ENCODE results near the gene GRID1. TPM values are rescaled to one million over a fixed set of nuclear protein-coding genes. Genes with fewer than 3 reads are reported as not detected.

Gene GRID1
- total and polyA plus RNA-seq, 5 donors from 2014 or later, result not detected

DNA sequence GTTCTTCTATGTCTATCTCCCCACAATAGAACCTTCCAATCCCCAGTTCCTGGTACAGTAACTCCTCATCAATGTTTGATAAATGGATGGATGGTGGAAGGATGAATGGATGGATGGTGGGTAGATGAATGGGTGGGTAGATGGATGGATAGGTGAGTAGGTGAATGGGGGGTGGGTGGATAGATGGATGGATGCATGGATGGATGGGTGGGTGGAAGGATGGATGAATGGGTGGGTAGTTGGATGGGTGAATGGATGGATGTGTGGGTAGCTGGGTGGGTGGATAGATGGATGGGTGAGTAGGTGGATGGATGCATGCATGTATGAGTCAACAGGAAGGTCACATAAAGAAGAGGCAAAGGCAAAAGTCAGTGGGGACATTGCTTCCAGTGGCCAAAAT lies 116.8 kb downstream of the GRID1 start:
- no peaks in the 10 kb centered on the region for H3K36me3 Mint-ChIP-seq
- H3K27me3 Mint-ChIP-seq, result peaks cover 5% of the 10 kb centered on the region
- no peaks in the 10 kb centered on the region for H3K4me1 ChIP-seq (ENCODE audit: control insufficient read depth, insufficient read depth, low read length, poor library complexity, severe bottlenecking)
- H3K9me3 ChIP-seq (ENCODE audit: control insufficient read depth in 2 of 2, low read length in 2 of 2), result no peaks in the 10 kb centered on the region
- no peaks in the 10 kb centered on the region for H3K36me3 ChIP-seq (ENCODE audit: control insufficient read depth, insufficient read depth, low read length)
- no peak overlapping the region for H3K27ac ChIP-seq (ENCODE audit: insufficient read depth, low read length, poor library complexity, severe bottlenecking)
- H3K27ac Mint-ChIP-seq, result no peak overlapping the region
- DNase-seq (no peak), ATAC-seq (ENCODE audit: low read depth in 2 of 2) (no peak)
- H3K9me3 Mint-ChIP-seq, result peaks cover 0 to 7% (median 2%) of the 10 kb centered on the region in 7 donors
- H3K27me3 ChIP-seq (ENCODE audit: control insufficient read depth, insufficient read depth, low read length), result no peaks in the 10 kb centered on the region
- no peak overlapping the region for H3K4me3 ChIP-seq (ENCODE audit: low read depth, low read length)
- H3K4me1 Mint-ChIP-seq, result no peaks in the 10 kb centered on the region
- H3K4me3 Mint-ChIP-seq, result no peak overlapping the region

DNA sequence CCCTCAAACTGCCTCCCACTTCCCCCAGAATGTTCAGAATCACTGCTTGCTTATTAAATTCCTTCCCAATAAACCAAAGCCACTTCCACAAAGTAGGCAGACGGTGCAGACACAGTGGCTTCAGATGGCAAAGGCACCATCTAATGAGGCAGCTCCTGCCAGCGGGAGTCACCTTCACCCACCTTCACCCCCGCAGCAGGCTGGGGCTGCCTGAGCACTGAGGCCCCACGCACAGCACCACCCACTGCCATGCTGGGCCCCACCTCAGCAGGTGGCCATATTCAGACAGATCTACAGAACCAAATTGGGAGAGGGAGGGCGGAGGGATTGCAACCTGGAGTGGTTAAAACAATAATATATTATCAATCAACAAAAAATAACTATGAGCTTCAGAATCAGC lies 118.5 kb downstream of the GRID1 start:
- no peak overlapping the region for H3K4me3 Mint-ChIP-seq
- Histone ChIP-seq H3K4me3 (ENCODE audit: low read depth, low read length) (no peak overlapping the region), H3K4me1 (ENCODE audit: control insufficient read depth, insufficient read depth, low read length, poor library complexity, severe bottlenecking) (no peaks in the 10 kb centered on the region), H3K36me3 (ENCODE audit: control insufficient read depth, insufficient read depth, low read length) (no peaks in the 10 kb centered on the region), H3K9me3 (ENCODE audit: control insufficient read depth in 2 of 2, low read length in 2 of 2) (no peaks in the 10 kb centered on the region), H3K27ac (ENCODE audit: insufficient read depth, low read length, poor library complexity, severe bottlenecking) (no peak overlapping the region), H3K27me3 (ENCODE audit: control insufficient read depth, insufficient read depth, low read length) (no peaks in the 10 kb centered on the region)
- no peaks in the 10 kb centered on the region for H3K36me3 Mint-ChIP-seq
- DNase-seq (no peak), ATAC-seq (ENCODE audit: low read depth in 2 of 2) (no peak)
- H3K9me3 Mint-ChIP-seq, result peaks cover 0 to 7% (median 2%) of the 10 kb centered on the region in 7 donors
- no peak overlapping the region for H3K27ac Mint-ChIP-seq
- H3K27me3 Mint-ChIP-seq, result no peaks in the 10 kb centered on the region
- no peaks in the 10 kb centered on the region for H3K4me1 Mint-ChIP-seq

DNA sequence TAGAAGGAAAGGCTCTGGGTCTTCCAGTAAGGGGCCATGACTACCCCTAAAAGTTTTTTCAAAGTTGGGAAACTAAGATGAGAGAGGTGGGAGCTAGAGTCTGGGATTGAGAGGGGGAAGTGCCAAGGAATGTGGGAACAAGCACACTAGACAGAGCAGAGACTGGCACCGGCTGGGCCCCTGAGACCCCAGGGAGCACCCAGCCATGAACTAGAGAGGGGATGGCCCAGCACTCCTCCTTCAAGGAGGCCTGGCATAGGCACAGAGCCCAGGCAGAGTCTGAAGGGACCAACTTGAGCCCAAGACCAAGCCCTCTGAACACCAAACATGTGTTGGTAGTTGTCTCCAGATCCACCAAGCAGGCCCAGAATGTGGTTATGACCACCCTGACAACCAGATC lies 119.0 kb downstream of the GRID1 start:
- Mint-ChIP-seq H3K4me3 (no peak overlapping the region), H3K9me3 (peaks cover 0 to 9% (median 2%) of the 10 kb centered on the region in 7 donors), H3K27ac (no peak overlapping the region)

DNA sequence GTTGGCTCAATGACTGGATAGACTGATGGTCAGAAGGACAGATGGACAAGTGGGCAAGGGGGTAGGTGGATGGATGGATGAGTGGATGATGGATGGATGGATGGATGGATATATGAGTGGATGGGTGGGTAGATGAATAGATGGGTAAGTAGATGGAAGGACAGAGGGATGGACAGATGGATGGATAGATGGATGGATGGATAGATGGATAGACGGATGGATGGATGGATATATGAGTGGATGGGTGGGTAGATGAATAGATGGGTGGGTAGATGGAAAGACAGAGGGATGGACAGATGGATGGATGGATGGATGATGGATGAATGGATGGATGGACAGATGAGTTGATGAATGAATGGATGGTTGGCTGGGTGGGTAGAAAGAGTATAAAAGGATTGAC lies 119.5 kb downstream of the GRID1 start:
- H3K9me3 ChIP-seq (ENCODE audit: control insufficient read depth in 2 of 2, low read length in 2 of 2), result no peaks in the 10 kb centered on the region
- no peak overlapping the region for H3K27ac Mint-ChIP-seq
- no peaks in the 10 kb centered on the region for H3K4me1 Mint-ChIP-seq
- H3K27ac ChIP-seq (ENCODE audit: insufficient read depth, low read length, poor library complexity, severe bottlenecking), result no peak overlapping the region
- H3K27me3 ChIP-seq (ENCODE audit: control insufficient read depth, insufficient read depth, low read length), result no peaks in the 10 kb centered on the region
- H3K9me3 Mint-ChIP-seq, result peaks cover 0 to 9% (median 2%) of the 10 kb centered on the region in 7 donors
- no peaks in the 10 kb centered on the region for H3K36me3 Mint-ChIP-seq
- no peaks in the 10 kb centered on the region for H3K36me3 ChIP-seq (ENCODE audit: control insufficient read depth, insufficient read depth, low read length)
- H3K4me3 Mint-ChIP-seq, result no peak overlapping the region
- no peaks in the 10 kb centered on the region for H3K4me1 ChIP-seq (ENCODE audit: control insufficient read depth, insufficient read depth, low read length, poor library complexity, severe bottlenecking)
- no peaks in the 10 kb centered on the region for H3K27me3 Mint-ChIP-seq
- no peak overlapping the region for H3K4me3 ChIP-seq (ENCODE audit: low read depth, low read length)
- DNase-seq (no peak), ATAC-seq (ENCODE audit: low read depth in 2 of 2) (no peak)

More for the DNA sequence above, 119.0 kb downstream of the GRID1 start:
- Mint-ChIP-seq H3K36me3 (no peaks in the 10 kb centered on the region), H3K27me3 (no peaks in the 10 kb centered on the region), H3K4me1 (no peaks in the 10 kb centered on the region)
- no peak overlapping the region for H3K4me3 ChIP-seq (ENCODE audit: low read depth, low read length)
- no peaks in the 10 kb centered on the region for H3K9me3 ChIP-seq (ENCODE audit: control insufficient read depth in 2 of 2, low read length in 2 of 2)
- no peaks in the 10 kb centered on the region for H3K36me3 ChIP-seq (ENCODE audit: control insufficient read depth, insufficient read depth, low read length)
- ATAC-seq (ENCODE audit: low read depth in 2 of 2) (no peak), DNase-seq (no peak)
- H3K27me3 ChIP-seq (ENCODE audit: control insufficient read depth, insufficient read depth, low read length), result no peaks in the 10 kb centered on the region
- H3K4me1 ChIP-seq (ENCODE audit: control insufficient read depth, insufficient read depth, low read length, poor library complexity, severe bottlenecking), result no peaks in the 10 kb centered on the region
- no peak overlapping the region for H3K27ac ChIP-seq (ENCODE audit: insufficient read depth, low read length, poor library complexity, severe bottlenecking)

DNA sequence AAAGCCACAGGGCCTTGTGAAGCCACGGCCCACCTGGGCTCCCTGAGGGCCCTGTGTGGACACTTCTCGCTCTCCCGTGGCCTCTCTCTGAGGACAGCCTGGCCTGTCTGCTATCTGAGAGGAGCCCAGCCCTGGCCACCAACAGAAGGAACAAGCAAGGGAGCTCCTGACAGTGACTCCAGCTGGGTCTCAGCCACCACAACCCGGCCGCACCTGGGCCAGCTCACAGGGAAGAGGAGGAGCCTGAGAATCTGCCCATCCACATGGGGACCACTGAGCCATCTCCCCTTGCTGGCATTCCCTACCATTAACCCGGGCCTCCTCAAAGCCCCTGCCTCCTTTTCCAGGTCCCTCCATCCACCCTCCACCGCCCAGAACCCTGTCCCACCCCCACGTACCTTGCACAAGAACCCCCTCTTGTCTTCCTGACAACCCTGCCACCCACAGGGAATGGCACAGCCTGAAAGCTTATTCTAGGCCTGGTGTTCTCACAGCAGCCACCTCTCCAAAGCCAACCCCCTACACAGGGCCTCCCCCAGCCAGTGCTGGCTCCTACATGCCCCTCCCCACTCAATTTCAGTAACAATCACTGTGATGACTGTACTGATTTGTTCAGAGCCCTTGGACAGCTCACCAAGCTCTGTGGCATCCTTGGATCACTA lies 120.2 kb downstream of the GRID1 start:
- no peak overlapping the region for H3K27ac Mint-ChIP-seq
- no peaks in the 10 kb centered on the region for H3K36me3 Mint-ChIP-seq
- no peaks in the 10 kb centered on the region for H3K36me3 ChIP-seq (ENCODE audit: control insufficient read depth, insufficient read depth, low read length)
- no peaks in the 10 kb centered on the region for H3K9me3 ChIP-seq (ENCODE audit: control insufficient read depth in 2 of 2, low read length in 2 of 2)
- ATAC-seq (ENCODE audit: low read depth in 2 of 2) (no peak), DNase-seq (no peak)
- H3K4me1 ChIP-seq (ENCODE audit: control insufficient read depth, insufficient read depth, low read length, poor library complexity, severe bottlenecking), result no peaks in the 10 kb centered on the region
- no peak overlapping the region for H3K27ac ChIP-seq (ENCODE audit: insufficient read depth, low read length, poor library complexity, severe bottlenecking)
- peaks cover 0 to 9% (median 2%) of the 10 kb centered on the region in 7 donors for H3K9me3 Mint-ChIP-seq
- no peaks in the 10 kb centered on the region for H3K27me3 ChIP-seq (ENCODE audit: control insufficient read depth, insufficient read depth, low read length)
- H3K4me3 ChIP-seq (ENCODE audit: low read depth, low read length), result no peak overlapping the region
- H3K27me3 Mint-ChIP-seq, result no peaks in the 10 kb centered on the region
- no peak overlapping the region for H3K4me3 Mint-ChIP-seq
- H3K4me1 Mint-ChIP-seq, result no peaks in the 10 kb centered on the region

DNA sequence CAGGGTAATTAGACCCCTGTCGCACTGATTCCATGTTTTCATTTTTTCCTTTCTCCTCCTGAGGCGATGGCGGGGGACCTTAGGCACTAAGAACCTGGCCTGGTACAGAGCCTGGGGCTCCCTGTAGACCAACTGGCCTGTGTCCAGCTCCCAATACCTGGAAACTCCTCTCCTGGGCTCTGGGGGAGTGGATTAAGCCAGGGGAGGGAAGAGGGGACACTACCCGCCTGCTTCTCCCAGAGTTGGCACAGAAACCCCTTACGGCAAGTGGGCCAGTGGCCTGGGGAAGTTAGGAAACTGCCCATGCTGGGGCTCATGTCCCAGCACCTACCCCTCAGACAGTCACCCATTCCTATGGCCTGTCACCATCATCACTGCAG lies 121.6 kb downstream of the GRID1 start:
- no peak for DNase-seq
- H3K36me3 ChIP-seq (ENCODE audit: control insufficient read depth, insufficient read depth, low read length), result no peaks in the 10 kb centered on the region
- H3K27me3 Mint-ChIP-seq, result no peaks in the 10 kb centered on the region
- no peaks in the 10 kb centered on the region for H3K4me1 ChIP-seq (ENCODE audit: control insufficient read depth, insufficient read depth, low read length, poor library complexity, severe bottlenecking)
- H3K9me3 Mint-ChIP-seq, result peaks cover 0 to 9% (median 2%) of the 10 kb centered on the region in 7 donors
- no peak overlapping the region for H3K4me3 ChIP-seq (ENCODE audit: low read depth, low read length)
- no peak overlapping the region for H3K4me3 Mint-ChIP-seq
- H3K27ac Mint-ChIP-seq, result no peak overlapping the region
- H3K27ac ChIP-seq (ENCODE audit: insufficient read depth, low read length, poor library complexity, severe bottlenecking), result no peak overlapping the region
- no peaks in the 10 kb centered on the region for H3K4me1 Mint-ChIP-seq
- H3K36me3 Mint-ChIP-seq, result no peaks in the 10 kb centered on the region
- no peaks in the 10 kb centered on the region for H3K9me3 ChIP-seq (ENCODE audit: control insufficient read depth in 2 of 2, low read length in 2 of 2)
- no peak for ATAC-seq (ENCODE audit: low read depth in 2 of 2)
- H3K27me3 ChIP-seq (ENCODE audit: control insufficient read depth, insufficient read depth, low read length), result no peaks in the 10 kb centered on the region

DNA sequence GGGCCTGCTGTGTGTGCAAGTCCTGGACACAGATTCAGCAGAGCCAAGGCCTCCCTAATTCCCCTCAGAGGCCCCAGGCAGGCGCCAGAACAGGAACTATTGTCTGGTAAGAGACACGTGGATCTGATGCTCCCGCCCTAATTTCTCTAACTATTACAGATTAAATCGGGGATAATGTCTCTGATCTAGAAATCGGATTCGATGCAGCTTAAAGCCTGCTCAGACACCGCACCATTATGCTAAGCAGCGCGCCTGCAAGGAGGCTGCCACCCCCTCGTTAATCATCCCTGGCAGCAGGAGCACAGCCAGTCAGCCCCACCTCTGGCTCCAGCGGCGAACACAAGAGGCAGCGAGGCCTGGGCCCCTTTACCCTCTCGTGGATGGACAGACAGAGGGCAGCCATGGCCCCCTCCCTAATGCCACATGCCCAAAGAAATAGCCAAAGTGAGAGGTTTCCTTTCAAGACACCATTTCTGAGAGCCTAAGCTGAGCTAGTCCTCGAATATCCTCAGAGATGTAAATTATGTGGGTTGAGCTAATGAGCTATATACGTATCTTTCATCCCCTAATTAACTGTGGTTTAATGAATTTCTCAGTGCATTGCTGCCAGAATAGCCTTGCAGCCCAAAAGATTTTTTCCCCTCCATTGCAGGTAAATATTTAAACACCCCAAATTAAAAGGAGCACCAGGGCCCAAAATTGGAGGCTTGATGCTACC lies 122.1 kb downstream of the GRID1 start:
- Mint-ChIP-seq H3K4me3 (no peak overlapping the region), H3K4me1 (no peaks in the 10 kb centered on the region), H3K27ac (no peak overlapping the region), H3K36me3 (no peaks in the 10 kb centered on the region), H3K27me3 (no peaks in the 10 kb centered on the region), H3K9me3 (peaks cover 0 to 8% (median 0%) of the 10 kb centered on the region in 7 donors)
- H3K4me3 ChIP-seq (ENCODE audit: low read depth, low read length), result no peak overlapping the region
- H3K27me3 ChIP-seq (ENCODE audit: control insufficient read depth, insufficient read depth, low read length), result no peaks in the 10 kb centered on the region
- no peaks in the 10 kb centered on the region for H3K9me3 ChIP-seq (ENCODE audit: control insufficient read depth in 2 of 2, low read length in 2 of 2)
- ATAC-seq (ENCODE audit: low read depth in 2 of 2) (no peak), DNase-seq (no peak)
- no peak overlapping the region for H3K27ac ChIP-seq (ENCODE audit: insufficient read depth, low read length, poor library complexity, severe bottlenecking)
- H3K4me1 ChIP-seq (ENCODE audit: control insufficient read depth, insufficient read depth, low read length, poor library complexity, severe bottlenecking), result no peaks in the 10 kb centered on the region
- no peaks in the 10 kb centered on the region for H3K36me3 ChIP-seq (ENCODE audit: control insufficient read depth, insufficient read depth, low read length)

DNA sequence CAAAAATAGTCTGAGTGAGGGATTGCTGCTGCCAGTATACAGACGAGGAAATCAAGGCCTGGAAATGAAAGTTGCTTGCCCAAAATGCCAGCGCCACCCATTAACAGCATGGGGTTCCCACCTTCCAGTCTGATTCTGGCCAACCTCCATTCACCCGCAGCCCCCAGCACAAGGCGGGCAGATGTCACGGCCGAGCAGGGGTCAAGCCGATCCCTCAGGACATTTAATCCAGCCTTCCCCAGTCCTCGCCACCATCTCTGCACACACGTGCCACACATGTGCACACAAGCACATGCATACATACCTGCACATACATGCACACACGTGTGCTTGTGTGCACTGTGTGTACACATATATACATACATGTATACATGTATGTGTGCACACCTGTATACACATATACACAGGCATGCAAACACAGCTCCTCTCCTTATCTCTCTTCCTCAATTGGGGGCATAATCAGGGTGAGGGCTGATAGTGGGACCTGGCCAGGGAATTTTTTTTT lies 122.9 kb downstream of the GRID1 start:
- Mint-ChIP-seq H3K9me3 (peaks cover 0 to 6% (median 0%) of the 10 kb centered on the region in 7 donors), H3K27ac (no peak overlapping the region), H3K4me3 (no peak overlapping the region), H3K4me1 (no peaks in the 10 kb centered on the region), H3K36me3 (no peaks in the 10 kb centered on the region), H3K27me3 (no peaks in the 10 kb centered on the region)
- H3K27me3 ChIP-seq (ENCODE audit: control insufficient read depth, insufficient read depth, low read length), result no peaks in the 10 kb centered on the region
- H3K4me3 ChIP-seq (ENCODE audit: low read depth, low read length), result no peak overlapping the region
- ATAC-seq (ENCODE audit: low read depth in 2 of 2) (no peak), DNase-seq (no peak)
- no peaks in the 10 kb centered on the region for H3K36me3 ChIP-seq (ENCODE audit: control insufficient read depth, insufficient read depth, low read length)
- H3K27ac ChIP-seq (ENCODE audit: insufficient read depth, low read length, poor library complexity, severe bottlenecking), result no peak overlapping the region
- no peaks in the 10 kb centered on the region for H3K9me3 ChIP-seq (ENCODE audit: control insufficient read depth in 2 of 2, low read length in 2 of 2)
- H3K4me1 ChIP-seq (ENCODE audit: control insufficient read depth, insufficient read depth, low read length, poor library complexity, severe bottlenecking), result no peaks in the 10 kb centered on the region

Measured in CD4-positive, CD25-positive, alpha-beta regulatory T cell (primary cell).